IPS-NIHi11 (cell line): ENCODE results near the gene ZNF138.
"Not testable (repeated sequence)": the region's sequence is repeated elsewhere in the genome, so short reads cannot be mapped to it uniquely, and the experiment has no call there.

Experiments used
- DNase-seq: peaks from one replicate; pipeline ENCODE4 v3.0.0; 2012; ENCODE audit warnings: mixed read lengths, low spot score

The ZNF138 gene

GRCh38 chr7:64838691-64839090, 44.5 kb downstream of the ZNF138 start:
- DNase-seq = no peak

GRCh38 chr7:64839910-64840309, 45.7 kb downstream of the ZNF138 start:
- DNase-seq = no peak

GRCh38 chr7:64849250-64849923, 55.2 kb downstream of the ZNF138 start:
- no peak for DNase-seq

- no peak for DNase-seq
Measured at GRCh38 chr7:64849924-64850499, 55.8 kb downstream of the ZNF138 start.

- no peak for DNase-seq
Measured at GRCh38 chr7:64853679-64854078, 59.5 kb downstream of the ZNF138 start.

- no peak for DNase-seq
Measured at GRCh38 chr7:64854969-64855368, 60.7 kb downstream of the ZNF138 start.

- no peak for DNase-seq
Measured at GRCh38 chr7:64863021-64863420, 68.8 kb downstream of the ZNF138 start.

- not testable (repeated sequence) for DNase-seq
Measured at GRCh38 chr7:64863530-64863929, 69.3 kb downstream of the ZNF138 start.

GRCh38 chr7:64863969-64864368, 69.7 kb downstream of the ZNF138 start:
- no peak for DNase-seq

GRCh38 chr7:64867863-64868440, 73.7 kb downstream of the ZNF138 start:
- DNase-seq = no peak

- no peak for DNase-seq
Measured at GRCh38 chr7:64868499-64868898, 74.3 kb downstream of the ZNF138 start.

- peak; percentile 52 for DNase-seq
Measured at GRCh38 chr7:64869121-64869725, 75.0 kb downstream of the ZNF138 start.

GRCh38 chr7:64869912-64870562, 75.8 kb downstream of the ZNF138 start:
- peak; percentile 6 for DNase-seq

GRCh38 chr7:64870656-64871055, 76.4 kb downstream of the ZNF138 start:
- peak; percentile 2 for DNase-seq

GRCh38 chr7:64871761-64872160, 77.5 kb downstream of the ZNF138 start:
- DNase-seq = peak; percentile 3

- peak; percentile 7 for DNase-seq
Measured at GRCh38 chr7:64872351-64873154, 78.3 kb downstream of the ZNF138 start.

GRCh38 chr7:64873155-64873500, 78.9 kb downstream of the ZNF138 start:
- peak; percentile 6 for DNase-seq

- peak; percentile 5 for DNase-seq
Measured at GRCh38 chr7:64873517-64873916, 79.3 kb downstream of the ZNF138 start.

GRCh38 chr7:64874114-64874513, 79.9 kb downstream of the ZNF138 start:
- peak; percentile 6 for DNase-seq

GRCh38 chr7:64874562-64875250, 80.5 kb downstream of the ZNF138 start:
- DNase-seq = peak; percentile 7

- peak; percentile 5 for DNase-seq
Measured at GRCh38 chr7:64875258-64875657, 81.0 kb downstream of the ZNF138 start.
